Natural killer cell (primary cell): ENCODE measurements around the gene ETV2. TPM values are rescaled to one million over a fixed set of nuclear protein-coding genes. Genes with fewer than 3 reads are reported as not detected.
A peak's percentile ranks its signal among the peaks of the same experiment; 100 is the strongest.

Experiments used
- ATAC-seq, 3 donors: fragments of 150-1000 bp in 2 of 3; fragments of 200-7000 bp in 1 of 3; cut with Tn5 transposase; 1 replicate in 1 of 3; 2 replicates in 2 of 3; pipeline ENCODE4 v1.10.0; 2021; ENCODE audit warnings: mild to moderate bottlenecking in 2 of 3, moderate library complexity in 2 of 3
- DNase-seq, 2 donors: peaks; one replicate each; pipeline versions ENCODE4 v3.0.0 to v3.0.0-alpha.2; 2013 to 2021; ENCODE audit warnings: mixed read lengths in 1 of 2
- H3K27ac ChIP-seq: one replicate; pipeline ENCODE4 v1.5.1; 2013; ENCODE audit warnings: mild to moderate bottlenecking, low read length
- H3K27me3 ChIP-seq: one replicate; pipeline ENCODE4 v1.6.1; 2013; ENCODE audit warnings: low read length; ENCODE audit not compliant: control insufficient read depth, insufficient read depth
- H3K36me3 ChIP-seq: one replicate; pipeline ENCODE4 v1.6.1; 2013; ENCODE audit warnings: low read length; ENCODE audit not compliant: control insufficient read depth, insufficient read depth
- H3K4me1 ChIP-seq: one replicate; pipeline ENCODE4 v1.6.1; 2013; ENCODE audit warnings: low read length; ENCODE audit not compliant: control insufficient read depth, insufficient read depth
- H3K4me3 ChIP-seq: one replicate; pipeline ENCODE4 v1.5.1; 2013; ENCODE audit warnings: low read length
- H3K9me3 ChIP-seq: one replicate; pipeline ENCODE4 v1.6.1; 2013; ENCODE audit warnings: low read length; ENCODE audit not compliant: control insufficient read depth, insufficient read depth
- H3K27ac Mint-ChIP-seq, 2 donors: one replicate each; pipeline ENCODE4 v1.8.0; 2022; ENCODE audit warnings: mild to moderate bottlenecking in 2 of 2, mixed read lengths in 2 of 2, moderate library complexity in 1 of 2
- H3K27me3 Mint-ChIP-seq, 2 donors: one replicate each; pipeline ENCODE4 v1.8.0; 2022; ENCODE audit warnings: low read depth in 2 of 2, mixed read lengths in 2 of 2
- H3K36me3 Mint-ChIP-seq: one replicate; pipeline ENCODE4 v1.8.0; 2022; ENCODE audit warnings: mixed read lengths
- H3K4me1 Mint-ChIP-seq, 2 donors: one replicate each; pipeline ENCODE4 v1.8.0; 2022; ENCODE audit warnings: mixed read lengths in 2 of 2
- H3K4me3 Mint-ChIP-seq: one replicate; pipeline ENCODE4 v1.8.0; 2022; ENCODE audit warnings: mild to moderate bottlenecking, moderate library complexity, mixed read lengths
- H3K9me3 Mint-ChIP-seq, 2 donors: one replicate each; pipeline ENCODE4 v1.8.0; 2022; ENCODE audit warnings: mixed read lengths in 2 of 2
- CTCF ChIP-seq: fragments of 200-600 bp; IDR thresholded peaks from one replicate; pipeline ENCODE4 v1.8.0; 2022; ENCODE audit warnings: antibody characterized with exemption
- WGBS: methylation state at CpG from one replicate; pipeline ENCODE4 v1.1.7; 2013; ENCODE audit warnings: missing lambda C conversion rate; ENCODE audit not compliant: insufficient coverage; 5-methylcytosine and 5-hydroxymethylcytosine counted together
- intact Hi-C: fragments of 100-400 bp; cut with micrococcal nuclease; formaldehyde crosslinking; loops from one replicate; pipeline ENCODE4 v1.14.2; 2022
- total RNA-seq, 4 donors: library from RNA; stranded (reverse); fragments of 120-200 nt in 1 of 4; gene quantifications; one replicate each; pipeline versions ENCODE4 v1.2.3 to v1.2.4, GENCODE V29; 2013 to 2022

Gene ETV2
- total RNA-seq, 3 donors from 2014 or later (not counting 1 experiment from before 2014, with no cell fraction given), result 0.48 to 2.0 (median 0.87) TPM

- Histone ChIP-seq H3K9me3 (no peaks in the 10 kb centered on the region), H3K36me3 (peaks cover 33% of the 10 kb centered on the region), H3K27ac (peak within 1 kb of the TSS; percentile 89), H3K4me3 (peak within 1 kb of the TSS; percentile 86), H3K4me1 (peaks cover 23% of the 10 kb centered on the region), H3K27me3 (no peaks in the 10 kb centered on the region)
- H3K27ac Mint-ChIP-seq, result peak within 1 kb of the TSS; percentile 96 to 97
- ATAC-seq, result peak; percentile 97 to 100 (median 98)
- intact Hi-C loops, result loop anchor here (1.0 to 2.0 kb wide), 4 partner anchors 16 to 88 kb away; partner anchors contain the start of genes COX6B1 and HAUS5
- H3K4me1 Mint-ChIP-seq, result peaks cover 26 to 42% of the 10 kb centered on the region in 2 donors
- H3K9me3 Mint-ChIP-seq, result no peaks in the 10 kb centered on the region
- TF ChIP-seq CTCF, result no peak
- H3K27me3 Mint-ChIP-seq, result no peaks in the 10 kb centered on the region
- DNase-seq, result peak; percentile 99
- peaks cover 11% of the 10 kb centered on the region for H3K36me3 Mint-ChIP-seq
- under 1% methylated on average over 56 of the region's 56 CpGs for WGBS
- peak within 1 kb of the TSS; percentile 99 for H3K4me3 Mint-ChIP-seq
These were observed 12.8 kb upstream of the ETV2 start, which contains the start of gene RBM42 for GRCh38 chr19:35628565-35629331. Gene RBM42 (plus strand): TSS chr19:35629036. CDS start chr19:35629154, 118 bp downstream.

GRCh38 chr19:35629332-35629633 is 12.3 kb upstream of the ETV2 start:
- no peak for ATAC-seq
- 7% methylated on average over 15 of the region's 15 CpGs for whole genome bisulfite sequencing
- no peaks in the 10 kb centered on the region for H3K9me3 Mint-ChIP-seq
- H3K27me3 Mint-ChIP-seq, result no peaks in the 10 kb centered on the region
- peak overlapping the region; percentile 99 for H3K4me3 Mint-ChIP-seq
- H3K27me3 ChIP-seq, result no peaks in the 10 kb centered on the region
- TF ChIP-seq CTCF, result no peak
- DNase-seq, result peak in 1 of 2 donors; percentile 25
- peak overlapping the region; percentile 86 for H3K4me3 ChIP-seq
- intact Hi-C loops, result loop anchor here (2.0 kb wide), 1 partner anchor 88 kb away; no protein-coding TSS in a partner anchor
- H3K36me3 Mint-ChIP-seq, result peaks cover 11% of the 10 kb centered on the region
- peaks cover 23% of the 10 kb centered on the region for H3K4me1 ChIP-seq
- H3K27ac ChIP-seq, result peak overlapping the region; percentile 84
- H3K9me3 ChIP-seq, result no peaks in the 10 kb centered on the region
- peaks cover 26 to 42% of the 10 kb centered on the region in 2 donors for H3K4me1 Mint-ChIP-seq
- peaks cover 38% of the 10 kb centered on the region for H3K36me3 ChIP-seq
- peak overlapping the region; percentile 96 to 97 for H3K27ac Mint-ChIP-seq

- H3K27ac ChIP-seq, result no peak overlapping the region
- Mint-ChIP-seq H3K4me1 (peaks cover 16 to 31% of the 10 kb centered on the region in 2 donors), H3K27ac (no peak overlapping the region), H3K9me3 (no peaks in the 10 kb centered on the region), H3K27me3 (no peaks in the 10 kb centered on the region), H3K4me3 (no peak overlapping the region), H3K36me3 (peaks cover 11% of the 10 kb centered on the region)
- H3K4me1 ChIP-seq, result peaks cover 15% of the 10 kb centered on the region
- intact Hi-C loops, result no loop called here
- 97% methylated on average over 28 of the region's 29 CpGs for WGBS
- no peak for TF ChIP-seq CTCF
- ATAC-seq (no peak), DNase-seq (no peak)
- no peaks in the 10 kb centered on the region for H3K27me3 ChIP-seq
- H3K9me3 ChIP-seq, result no peaks in the 10 kb centered on the region
- no peak overlapping the region for H3K4me3 ChIP-seq
- H3K36me3 ChIP-seq, result peaks cover 57% of the 10 kb centered on the region
These were observed 7.7 kb upstream of the ETV2 start for GRCh38 chr19:35633727-35634440.
